Measurements from ENCODE around the gene CGNL1.

The CGNL1 gene

GRCh38 chr15:57382969-57383368 is 6.7 kb downstream of the CGNL1 start:
- no peak for DNase-seq (ENCODE audit: low read depth)
- H3K4me3 ChIP-seq (ENCODE audit: low read length): no peak overlapping the region
- no peak for TF ChIP-seq CTCF (IDR thresholded peaks at IDR 0.05; ENCODE audit: insufficient read depth, low read depth, low read length, missing control alignments)

- no peak for TF ChIP-seq CTCF (IDR thresholded peaks at IDR 0.05; ENCODE audit: insufficient read depth, low read depth, low read length, missing control alignments)
- no peak overlapping the region for H3K4me3 ChIP-seq (ENCODE audit: low read length)
- DNase-seq (ENCODE audit: low read depth): no peak
Measured at GRCh38 chr15:57384024-57384423, 7.7 kb downstream of the CGNL1 start.

GRCh38 chr15:57384816-57385215 is 8.5 kb downstream of the CGNL1 start:
- no peak overlapping the region for H3K4me3 ChIP-seq (ENCODE audit: low read length)
- TF ChIP-seq CTCF (IDR thresholded peaks at IDR 0.05; ENCODE audit: insufficient read depth, low read depth, low read length, missing control alignments): no peak
- DNase-seq (ENCODE audit: low read depth): no peak

GRCh38 chr15:57385923-57386390 is 9.7 kb downstream of the CGNL1 start:
- no peak overlapping the region for H3K4me3 ChIP-seq (ENCODE audit: low read length)
- TF ChIP-seq CTCF (IDR thresholded peaks at IDR 0.05; ENCODE audit: insufficient read depth, low read depth, low read length, missing control alignments): no peak
- no peak for DNase-seq (ENCODE audit: low read depth)

- TF ChIP-seq CTCF (IDR thresholded peaks at IDR 0.05; ENCODE audit: insufficient read depth, low read depth, low read length, missing control alignments): no peak
- no peak overlapping the region for H3K4me3 ChIP-seq (ENCODE audit: low read length)
- no peak for DNase-seq (ENCODE audit: low read depth)
Measured at GRCh38 chr15:57386976-57387375, 10.7 kb downstream of the CGNL1 start.

GRCh38 chr15:57387564-57388076 is 11.3 kb downstream of the CGNL1 start:
- no peak for TF ChIP-seq CTCF (IDR thresholded peaks at IDR 0.05; ENCODE audit: insufficient read depth, low read depth, low read length, missing control alignments)
- no peak for DNase-seq (ENCODE audit: low read depth)
- H3K4me3 ChIP-seq (ENCODE audit: low read length): no peak overlapping the region

GRCh38 chr15:57388464-57388863 is 12.2 kb downstream of the CGNL1 start:
- TF ChIP-seq CTCF (IDR thresholded peaks at IDR 0.05; ENCODE audit: insufficient read depth, low read depth, low read length, missing control alignments): no peak
- no peak for DNase-seq (ENCODE audit: low read depth)
- no peak overlapping the region for H3K4me3 ChIP-seq (ENCODE audit: low read length)
